Renal cortex interstitium (tissue), 11 donors: ENCODE results near the gene POLE3. TPM values are rescaled to one million over a fixed set of nuclear protein-coding genes. Genes with fewer than 3 reads are reported as not detected.
A peak's percentile ranks its signal among the peaks of the same experiment; 100 is the strongest.
"Not testable (repeated sequence)": the region's sequence is repeated elsewhere in the genome, so short reads cannot be mapped to it uniquely, and the experiment has no call there.

Experiments
- DNase-seq, 11 donors: peaks; one replicate each; pipeline ENCODE4 v3.0.0-alpha.2; 2013; ENCODE audit warnings: low read depth in 9 of 11, low spot score in 4 of 11; ENCODE audit errors: extremely low read depth in 1 of 11
- polyA plus RNA-seq, 3 donors: library from polyadenylated mRNA; unstranded; fragments of 120-200 nt; gene quantifications; one replicate each; pipeline ENCODE4 v1.2.1, GENCODE V29; 2013; ENCODE audit not compliant: insufficient read length in 3 of 3

The POLE3 gene
- polyA plus RNA-seq, 3 donors: 58.7 to 72.4 (median 66.4) TPM

DNA sequence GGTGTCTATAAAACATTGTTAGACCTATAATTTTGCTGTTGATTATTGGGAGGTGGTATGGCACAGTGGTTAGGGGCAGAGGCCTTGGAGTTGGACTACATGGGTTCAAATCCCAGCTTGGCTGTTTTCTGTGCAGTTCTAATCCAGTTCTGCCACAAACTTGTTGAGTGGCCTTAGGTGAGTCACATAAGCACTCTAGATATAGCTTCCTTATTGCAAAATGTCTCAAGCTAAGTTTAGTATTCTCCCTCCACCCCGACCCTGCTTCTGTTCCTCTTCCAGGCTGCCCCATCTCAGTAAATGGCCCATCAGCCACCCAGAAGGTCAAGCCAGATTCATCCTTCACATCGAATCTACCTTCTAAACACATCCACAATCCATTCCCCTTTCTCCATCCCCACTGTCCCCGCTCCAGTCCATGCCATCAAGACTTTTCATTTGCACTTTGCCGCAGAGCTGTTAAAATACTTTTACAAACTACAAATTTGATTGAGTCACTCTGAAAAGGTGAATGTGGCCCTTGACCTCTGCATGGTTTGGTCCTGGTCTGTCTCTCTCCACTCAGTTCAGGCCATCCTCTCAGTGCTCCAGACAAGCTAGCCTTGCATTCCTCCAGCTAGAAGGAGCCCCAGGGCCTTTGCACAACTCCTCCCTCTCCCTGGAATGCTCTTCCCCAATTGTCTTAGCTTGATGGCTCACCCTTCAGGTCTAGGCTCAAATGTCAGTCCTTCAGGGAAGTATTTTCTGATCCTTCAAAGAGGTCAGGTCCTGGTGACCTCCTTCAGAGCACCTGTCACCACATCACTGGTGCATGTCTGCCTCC is 23.7 kb downstream of the POLE3 start:
- DNase-seq: no peak

DNA sequence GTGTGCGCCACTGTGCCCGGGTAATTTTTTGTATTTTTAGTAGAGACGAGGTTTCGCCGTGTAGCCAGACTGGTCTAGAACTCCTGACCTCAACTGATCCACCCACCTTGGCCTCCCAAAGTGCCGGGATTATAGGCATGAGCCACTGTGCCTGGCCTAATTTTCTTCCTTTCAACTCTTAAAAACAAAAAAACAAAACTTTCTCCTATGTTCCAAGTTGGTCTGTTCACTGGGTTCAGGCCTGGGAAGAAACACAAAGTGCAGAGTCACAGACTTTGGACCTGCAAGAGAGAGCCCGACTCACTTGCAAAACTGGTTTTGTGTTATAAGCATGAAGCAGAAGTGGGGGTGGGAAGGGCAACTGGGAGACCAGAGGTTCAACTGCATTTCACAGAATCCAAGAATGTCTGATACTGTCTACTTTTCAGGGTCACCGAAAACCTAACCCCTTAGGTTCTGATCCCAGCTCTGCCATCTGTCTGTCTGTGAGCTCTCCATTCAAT is 28.5 kb downstream of the POLE3 start:
- DNase-seq: peak in 5 of 11 donors; percentile 34 to 81 (median 56)

DNA sequence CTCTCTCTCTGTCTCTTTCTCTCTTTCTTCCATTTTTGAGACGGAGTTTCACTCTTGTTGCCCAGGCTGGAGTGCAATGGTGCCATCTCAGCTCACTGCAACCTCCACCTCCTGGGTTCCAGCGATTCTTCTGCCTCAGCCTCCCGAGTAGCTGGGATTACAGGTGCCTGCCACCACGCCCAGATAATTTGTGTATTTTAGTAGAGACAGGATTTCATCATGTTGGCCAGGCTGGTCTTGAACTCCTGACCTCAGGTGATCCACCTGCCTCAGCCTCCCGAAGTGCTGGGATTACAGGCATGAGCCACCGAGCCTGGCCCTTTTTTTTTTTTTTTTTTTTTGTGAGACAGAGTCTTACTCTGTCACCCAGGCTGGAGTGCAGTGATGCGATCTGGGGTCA is 29.0 kb downstream of the POLE3 start:
- not testable (repeated sequence) for DNase-seq

DNA sequence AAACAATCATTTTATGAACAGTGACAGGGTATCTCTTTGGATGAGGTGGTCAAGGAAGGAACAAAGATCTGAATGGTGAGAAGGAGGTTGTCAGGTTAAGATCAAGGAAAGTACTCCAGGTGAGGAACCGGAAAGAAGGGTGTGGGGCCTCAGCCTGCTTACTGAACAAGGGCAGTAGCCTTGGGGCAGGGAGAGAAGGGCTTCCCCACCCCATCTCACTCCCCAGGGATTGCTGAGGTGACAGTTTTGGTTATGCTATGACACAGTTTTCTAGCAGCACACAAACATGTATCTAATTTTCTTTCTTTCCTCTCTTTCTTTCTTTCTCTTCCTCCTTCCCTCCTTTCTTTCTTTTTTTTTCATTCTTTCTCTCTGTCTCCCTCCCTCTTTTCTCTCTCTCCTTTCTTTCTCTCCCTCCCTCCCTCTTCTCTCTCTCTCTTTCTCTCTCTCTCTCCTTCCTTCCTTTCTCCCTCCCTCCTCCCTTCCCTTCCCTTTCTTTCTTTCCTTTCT is 29.6 kb downstream of the POLE3 start:
- DNase-seq: no peak

DNA sequence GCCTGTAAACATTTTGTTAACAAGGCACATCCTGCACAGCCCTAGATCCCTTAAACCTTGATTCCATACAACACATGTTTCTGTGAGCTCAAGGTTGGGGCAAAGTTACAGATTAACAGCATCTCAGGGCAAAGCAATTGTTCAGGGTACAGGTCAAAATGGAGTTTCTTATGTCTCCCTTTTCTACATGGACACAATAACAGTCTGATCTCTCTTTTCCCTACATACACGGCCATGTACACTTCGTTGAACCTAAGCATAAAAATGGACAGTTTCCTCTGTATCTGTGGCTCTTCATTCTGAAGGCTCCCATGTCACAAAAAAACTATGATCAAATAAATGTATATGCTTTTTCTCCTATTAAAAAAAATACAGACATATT is 30.7 kb downstream of the POLE3 start:
- DNase-seq: not testable (repeated sequence)

DNA sequence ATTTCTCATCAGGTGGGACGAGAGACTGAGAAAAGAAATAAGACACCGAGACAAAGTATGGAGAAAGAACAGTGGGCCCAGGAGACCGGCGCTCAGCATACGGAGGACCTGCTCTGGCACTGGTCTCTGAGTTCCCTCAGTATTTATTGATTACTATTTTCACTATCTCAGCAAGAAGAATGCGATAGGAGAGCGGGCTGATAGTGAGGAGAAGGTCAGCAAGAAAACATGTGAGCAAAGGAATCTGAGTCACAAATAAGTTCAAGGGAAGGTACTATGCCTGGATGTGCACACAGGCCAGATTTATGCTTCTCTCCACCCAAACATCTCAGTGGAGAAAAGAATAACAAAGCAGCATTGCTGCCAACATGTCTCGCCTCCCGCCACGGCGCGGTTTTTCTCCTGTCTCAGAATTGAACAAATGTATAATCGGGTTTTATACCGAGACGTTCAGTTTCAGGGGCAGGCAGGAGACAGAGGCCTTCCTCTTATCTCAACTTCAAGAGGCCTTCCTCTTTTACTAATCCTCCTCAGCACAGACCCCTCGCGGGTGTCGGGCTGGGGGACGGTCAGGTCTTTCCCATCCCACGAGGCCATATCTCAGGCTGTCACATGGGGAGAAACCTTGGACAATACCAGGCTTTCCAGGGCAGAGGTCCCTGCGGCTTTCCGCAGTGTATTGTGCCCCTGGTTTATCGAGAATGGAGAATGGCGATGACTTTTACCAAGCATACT is 31.2 kb downstream of the POLE3 start:
- DNase-seq: not testable (repeated sequence)

DNA sequence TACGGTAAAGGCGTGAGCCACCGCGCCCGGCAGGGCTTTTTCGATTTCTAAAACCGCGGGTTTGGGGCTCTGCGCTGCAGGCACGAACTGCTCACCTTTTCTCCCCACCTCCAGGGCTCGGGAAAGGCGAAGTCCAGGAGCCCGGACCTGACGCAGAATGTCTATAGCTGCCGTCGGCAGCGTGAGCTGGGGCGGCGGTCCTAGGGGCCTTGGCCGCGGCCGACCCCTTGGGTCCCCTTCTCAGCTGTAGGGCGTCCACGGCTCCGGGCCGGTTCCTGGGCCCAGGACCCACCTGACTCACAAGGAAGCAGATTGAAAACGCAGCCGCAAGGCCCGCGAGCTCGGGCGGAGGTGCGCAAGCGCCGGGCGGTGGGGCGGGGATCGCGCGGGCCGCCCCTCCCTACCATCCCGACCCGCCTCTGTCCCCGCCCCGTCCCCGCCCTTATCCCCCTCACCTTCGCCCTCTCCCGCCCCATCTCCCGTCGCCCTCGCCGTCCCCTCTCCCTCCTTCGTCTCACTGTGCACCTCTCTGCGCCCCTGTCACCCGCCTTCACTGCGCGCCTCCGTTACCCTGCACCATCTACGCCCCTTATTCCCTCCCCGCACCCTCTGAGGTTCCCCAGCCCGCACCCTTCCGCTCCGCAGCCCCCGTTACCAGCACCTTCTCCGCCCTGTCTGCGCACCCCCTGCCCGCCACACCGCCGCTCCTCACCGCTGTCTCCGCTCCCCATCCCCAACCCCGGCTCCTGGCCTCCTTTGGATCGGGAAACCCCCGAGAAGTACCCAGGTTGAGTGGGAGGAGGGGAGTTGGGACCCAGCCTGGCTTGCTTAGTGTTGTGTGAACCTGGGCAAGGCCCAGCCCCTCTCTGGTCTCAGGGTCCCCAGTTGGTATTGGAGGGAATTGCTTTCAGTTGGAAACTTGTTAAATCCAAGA is 33.6 kb downstream of the POLE3 start, which contains the start of gene HDHD3:
TSS of gene HDHD3 (minus strand) at position 353 of the 934 bp plus-strand sequence. CDS start 2,632 bp downstream, outside the sequence.
- peak in 10 of 11 donors; percentile 50 to 76 (median 64) for DNase-seq

DNA sequence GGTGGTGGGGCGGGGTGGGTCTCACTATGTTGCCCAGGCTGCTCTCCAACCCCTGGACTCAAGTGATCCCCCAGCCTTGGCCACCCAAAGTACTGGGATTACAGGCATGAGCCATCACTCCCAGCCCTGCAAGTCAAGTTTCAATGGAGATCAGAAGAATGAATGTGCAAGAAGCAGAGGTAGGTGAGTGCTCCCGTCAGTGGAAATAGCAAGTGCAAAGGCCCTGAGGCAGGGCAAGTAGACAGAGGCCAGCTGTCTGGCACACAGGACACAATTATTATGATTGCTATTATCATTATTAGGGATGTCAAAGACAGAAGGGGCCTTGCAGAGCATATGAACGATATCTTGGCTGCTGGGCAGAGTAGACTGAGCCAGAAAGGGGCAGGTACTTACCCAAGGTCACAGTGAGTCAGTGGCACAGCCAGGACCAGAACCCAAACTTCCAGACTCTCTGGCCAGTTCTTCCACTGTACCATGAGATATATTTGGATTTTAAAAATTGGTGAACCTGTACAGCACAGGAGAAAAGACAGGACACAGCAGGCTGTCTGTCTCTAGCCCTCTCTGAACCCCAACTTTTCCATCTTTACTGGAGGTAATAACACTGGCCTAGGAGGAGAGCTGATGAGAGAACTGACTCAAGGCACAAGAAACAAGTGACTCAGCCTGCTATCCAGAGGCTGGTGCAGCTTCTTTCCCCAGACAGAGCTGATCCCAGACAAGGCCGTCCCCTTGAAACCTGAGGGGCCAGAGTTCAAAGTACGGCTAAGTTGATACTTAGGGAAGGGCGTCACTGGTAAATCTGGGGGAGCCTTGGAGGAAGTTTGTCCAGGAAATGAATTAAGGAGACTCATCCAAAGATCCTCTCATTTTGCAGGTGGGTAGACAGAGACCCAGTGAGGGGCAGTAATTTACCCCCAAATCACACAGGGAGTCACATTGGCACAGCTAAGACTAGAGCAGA is 35.1 kb downstream of the POLE3 start:
- no peak for DNase-seq

DNA sequence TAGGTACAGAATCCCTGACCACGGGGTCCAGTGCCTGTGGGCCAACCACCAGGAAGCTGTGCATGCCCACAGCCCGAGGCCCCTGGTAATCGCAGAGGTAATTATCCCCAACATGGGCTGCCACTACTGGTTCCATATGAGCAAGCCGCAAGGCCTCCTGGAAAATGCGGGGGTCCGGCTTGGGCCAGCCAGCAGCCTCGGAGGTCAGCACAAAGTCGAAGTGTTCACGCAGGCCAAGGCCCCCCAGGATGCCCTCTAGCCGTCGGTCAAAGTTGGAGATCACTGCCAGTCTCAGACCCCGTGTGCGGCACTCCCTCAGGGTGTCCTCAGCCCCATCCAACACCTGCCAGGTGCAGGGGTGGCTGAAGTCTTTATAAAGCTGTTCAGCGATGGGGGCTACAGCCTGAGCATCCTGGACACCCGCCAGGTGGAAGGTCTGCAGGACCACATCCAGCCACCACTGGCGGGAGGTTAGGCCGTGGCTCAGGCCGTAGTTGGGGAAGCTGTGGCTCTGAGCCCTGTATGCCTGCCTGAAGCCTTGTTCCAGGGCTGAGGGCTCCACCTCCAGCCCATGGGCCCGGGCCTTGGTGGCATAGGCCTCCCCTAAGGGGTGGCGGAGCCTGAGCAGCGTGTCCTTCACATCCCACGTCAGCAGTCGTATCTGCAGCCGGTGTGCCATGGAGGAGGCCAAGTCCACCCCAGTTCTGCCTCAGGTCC is 36.6 kb downstream of the POLE3 start:
- no peak for DNase-seq

DNA sequence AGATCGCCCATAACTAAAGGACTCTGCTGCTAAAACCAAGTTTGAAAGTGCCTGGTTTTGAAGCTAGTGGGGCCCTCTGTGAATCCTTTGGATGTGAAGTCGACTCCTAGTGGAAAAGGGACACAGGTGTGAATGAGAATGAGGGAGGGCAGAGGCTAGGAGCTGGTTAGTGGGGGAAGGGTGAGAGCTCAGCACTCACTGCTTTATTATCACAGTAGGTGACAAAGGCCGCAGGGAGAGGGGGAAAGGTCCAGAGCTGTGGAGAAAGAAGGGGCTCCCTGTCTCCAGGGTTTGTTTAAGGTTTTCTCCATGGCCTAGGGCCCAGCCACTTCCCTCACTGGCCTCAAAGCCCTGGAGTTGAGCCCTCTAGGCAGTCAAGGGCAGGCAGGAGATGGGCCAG is 37.2 kb downstream of the POLE3 start:
- no peak for DNase-seq

DNA sequence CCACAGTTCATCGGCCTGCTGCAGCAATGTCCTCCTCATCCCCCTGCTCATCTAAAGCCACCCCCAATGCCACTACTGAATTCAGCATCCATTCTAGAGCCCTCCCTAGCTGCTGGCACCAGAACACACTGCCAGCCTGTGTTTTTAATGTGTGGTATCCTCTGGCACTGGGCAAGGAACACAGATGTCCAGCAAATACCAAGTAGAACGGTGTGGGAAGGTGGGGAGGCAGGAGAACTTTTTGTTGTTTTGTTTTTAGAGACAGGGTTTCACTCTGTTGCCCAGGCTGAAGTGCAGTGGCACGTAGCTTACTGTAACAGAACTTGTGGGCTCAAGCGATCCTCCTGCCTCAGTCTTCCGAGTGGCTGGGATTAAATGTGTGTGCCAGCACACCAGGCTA is 38.4 kb downstream of the POLE3 start:
- no peak for DNase-seq

DNA sequence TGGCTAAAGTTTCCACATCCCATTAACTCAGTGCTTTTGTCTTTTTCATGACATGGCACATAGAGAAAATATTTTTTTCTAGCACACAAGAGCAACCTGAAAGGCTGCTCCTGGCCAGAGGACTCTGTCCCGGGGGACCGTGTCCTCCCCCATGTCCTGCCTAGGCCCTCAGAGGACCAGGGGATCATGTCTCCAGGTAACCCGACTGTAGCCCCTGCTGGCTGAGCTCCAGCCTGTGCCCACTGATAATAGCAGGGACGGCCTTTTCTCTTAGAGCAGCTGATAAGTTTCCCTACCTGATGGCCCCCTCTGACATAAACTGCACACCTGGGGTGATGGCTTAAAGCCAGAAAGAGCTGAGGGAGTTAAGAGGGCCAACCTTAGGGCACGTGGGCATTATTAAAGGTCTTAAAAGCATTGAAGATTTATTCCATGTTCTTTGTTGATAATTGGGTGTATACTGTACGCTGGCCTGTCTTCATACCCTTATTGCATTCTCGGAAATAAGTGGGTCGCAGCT is 39.6 kb downstream of the POLE3 start:
- DNase-seq: no peak

DNA sequence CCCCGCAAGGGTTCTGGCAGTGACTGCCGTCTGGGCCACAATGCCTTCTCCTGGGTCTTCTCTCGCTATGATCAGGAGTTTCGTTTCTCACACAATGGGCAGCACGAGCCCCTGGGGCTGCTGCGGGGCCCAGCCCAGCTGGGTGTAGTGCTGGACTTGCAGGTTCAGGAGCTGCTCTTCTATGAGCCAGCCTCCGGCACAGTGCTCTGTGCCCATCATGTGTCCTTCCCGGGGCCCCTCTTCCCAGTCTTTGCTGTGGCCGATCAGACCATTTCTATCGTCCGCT is 40.7 kb downstream of the POLE3 start:
- no peak for DNase-seq

DNA sequence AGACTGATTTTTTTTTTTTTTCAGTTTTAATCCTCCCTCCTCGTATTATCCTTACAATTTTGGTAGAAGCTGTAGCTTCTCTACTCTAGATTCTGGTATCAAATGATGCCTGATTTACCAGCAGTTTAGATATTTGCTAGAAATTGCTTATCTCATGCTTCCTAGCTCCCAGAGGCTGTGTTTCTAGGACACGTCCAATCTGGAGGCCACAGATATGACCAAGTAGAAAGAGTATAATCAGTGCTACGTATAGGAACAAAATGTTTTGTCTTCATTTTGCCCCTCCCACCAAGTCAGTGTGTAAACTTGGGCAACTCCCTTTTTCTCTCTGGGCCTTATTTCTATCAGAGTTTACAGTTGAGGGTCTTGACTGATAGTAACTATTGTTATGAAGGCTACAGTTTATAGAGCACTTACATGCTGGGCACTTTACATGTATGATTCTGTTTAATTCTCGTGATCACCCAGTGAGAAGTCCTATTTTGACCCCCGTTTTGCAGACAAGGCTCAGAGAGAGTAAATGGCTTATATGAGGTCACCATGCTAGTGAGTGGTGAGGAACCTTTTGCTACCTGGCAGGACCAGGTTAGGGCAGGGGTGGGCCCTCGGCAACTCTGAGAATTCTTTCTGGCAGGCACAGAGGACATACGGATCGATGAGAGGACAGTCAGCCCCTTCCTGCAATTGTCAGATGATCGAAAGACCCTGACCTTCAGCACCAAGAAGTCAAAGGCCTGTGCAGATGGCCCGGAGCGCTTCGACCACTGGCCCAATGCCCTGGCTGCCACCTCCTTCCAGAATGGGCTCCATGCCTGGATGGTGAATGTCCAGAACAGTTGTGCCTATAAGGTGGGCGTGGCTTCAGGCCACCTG is 41.3 kb downstream of the POLE3 start:
- no peak for DNase-seq

DNA sequence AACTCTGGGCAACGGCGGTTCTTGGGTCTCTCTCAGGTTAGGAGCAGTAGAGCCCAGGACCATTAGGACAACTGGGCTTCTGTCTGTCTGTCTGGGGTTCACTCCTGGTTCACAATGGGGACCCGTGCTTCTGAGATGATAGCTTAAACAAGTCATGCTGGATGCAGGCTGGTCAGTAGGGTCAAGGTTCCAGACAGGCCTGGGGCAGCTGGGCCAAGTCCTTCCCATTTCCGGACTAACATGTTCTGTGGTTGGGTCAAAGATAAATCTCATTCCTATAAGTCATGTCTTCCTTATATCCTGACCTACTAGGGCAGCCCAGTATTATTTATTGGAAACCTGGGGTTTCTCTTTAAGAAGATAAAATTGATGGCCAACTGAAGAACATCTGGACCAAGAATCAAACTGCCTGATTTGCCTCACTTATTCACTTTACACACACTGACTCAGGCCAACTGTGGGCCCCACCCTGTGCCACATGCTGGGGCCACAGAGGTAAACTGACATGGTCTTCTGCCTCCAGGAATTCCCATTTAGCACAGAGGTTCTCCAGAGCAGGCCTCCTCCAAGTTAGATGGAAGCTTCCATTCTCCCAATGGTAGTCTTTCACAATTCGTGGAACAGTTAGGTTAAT is 42.0 kb downstream of the POLE3 start:
- no peak for DNase-seq

DNA sequence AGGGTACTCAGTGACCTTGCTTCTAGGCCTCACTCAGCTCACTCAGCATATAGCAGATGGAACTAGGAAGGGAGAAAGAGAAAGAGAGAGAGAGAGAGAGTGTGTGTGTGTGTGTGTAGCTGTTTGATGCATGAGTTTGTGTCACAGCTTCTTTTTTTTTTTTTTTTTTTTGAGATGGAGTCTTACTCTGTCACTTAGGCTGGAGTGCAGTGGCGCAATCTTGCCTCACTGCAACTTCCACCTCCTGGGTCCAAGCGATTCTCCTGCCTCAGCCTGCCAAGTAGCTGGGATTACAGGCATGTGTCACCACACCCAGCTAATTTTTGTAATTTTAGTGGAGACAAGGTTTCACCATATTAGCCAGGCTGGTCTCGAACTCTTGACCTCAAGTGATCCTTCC is 44.8 kb downstream of the POLE3 start:
- not testable (repeated sequence) for DNase-seq
